Endothelial cell of umbilical vein (primary cell): ENCODE data around the gene COL1A2.

Experiments used
- EZH2 ChIP-seq: IDR thresholded peaks from 2 replicates; pipeline ENCODE4 v1.6.1; 2012; ENCODE audit warnings: borderline replicate concordance, low read depth, mild to moderate bottlenecking, moderate library complexity, low read length, inconsistent platforms; ENCODE audit not compliant: severe bottlenecking
- FOS ChIP-seq: IDR thresholded peaks from 2 replicates; pipeline ENCODE4 v1.6.1; 2011; ENCODE audit warnings: mild to moderate bottlenecking, low read length, moderate library complexity, borderline replicate concordance; ENCODE audit not compliant: insufficient read depth
- JUN ChIP-seq: IDR thresholded peaks from 2 replicates; pipeline ENCODE4 v1.6.1; 2011; ENCODE audit warnings: borderline replicate concordance, low read depth; ENCODE audit not compliant: insufficient read length, insufficient read depth
- MAX ChIP-seq: IDR thresholded peaks from 2 replicates; pipeline ENCODE4 v1.6.1; 2011; ENCODE audit not compliant: insufficient read depth, insufficient read length
- MYC ChIP-seq: IDR thresholded peaks from one replicate; pipeline ENCODE4 v1.6.1; 2011; ENCODE audit warnings: mild to moderate bottlenecking, low read depth, low read length
- POLR2A ChIP-seq: IDR thresholded peaks from 2 replicates; pipeline ENCODE4 v1.6.1; 2012; ENCODE audit warnings: low read depth, mild to moderate bottlenecking, control low read depth, low read length
- POLR2AphosphoS5 ChIP-seq: IDR thresholded peaks from 2 replicates; pipeline ENCODE4 v1.6.1; 2012; ENCODE audit warnings: low read depth, mild to moderate bottlenecking, control low read depth, low read length, moderate library complexity; ENCODE audit not compliant: insufficient read depth
- TF ChIP-seq, protein P1 (sequence below), 2 donors: IDR thresholded peaks; 1 replicate in 1 of 2; 2 replicates in 1 of 2; pipeline ENCODE4 v1.5.1; 2011; ENCODE audit warnings: low read length in 2 of 2, mild to moderate bottlenecking in 2 of 2, moderate library complexity in 2 of 2, control low read depth in 1 of 2, inconsistent platforms in 1 of 2, low read depth in 1 of 2; ENCODE audit not compliant: insufficient read depth in 1 of 2; ENCODE audit errors: extremely low read depth in 1 of 2

DNA sequence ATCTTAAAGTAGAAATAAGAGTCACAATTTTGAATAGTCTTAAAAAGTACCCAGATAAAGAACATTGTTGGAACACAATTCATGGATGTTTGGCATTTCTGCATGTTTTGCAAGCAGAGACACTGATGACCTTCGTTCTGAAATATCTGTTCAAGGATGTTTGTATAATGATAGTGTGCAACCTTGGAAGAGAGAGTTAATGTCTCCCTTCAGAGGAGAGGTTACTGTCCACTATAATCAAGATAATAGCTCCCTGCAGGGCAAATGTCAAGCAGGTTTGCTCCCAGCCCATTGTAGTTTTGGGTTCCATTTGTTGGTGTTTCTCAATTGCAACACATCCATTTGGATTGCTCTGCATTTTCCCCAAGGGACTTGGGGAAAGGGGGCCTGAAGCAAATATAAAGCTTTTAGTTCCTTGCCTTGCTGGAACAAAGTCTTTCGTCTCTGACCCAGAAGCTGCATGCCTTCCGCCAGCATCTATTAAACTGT lies 45.2 kb downstream of the COL1A2 start:
- TF ChIP-seq, protein P1, sequence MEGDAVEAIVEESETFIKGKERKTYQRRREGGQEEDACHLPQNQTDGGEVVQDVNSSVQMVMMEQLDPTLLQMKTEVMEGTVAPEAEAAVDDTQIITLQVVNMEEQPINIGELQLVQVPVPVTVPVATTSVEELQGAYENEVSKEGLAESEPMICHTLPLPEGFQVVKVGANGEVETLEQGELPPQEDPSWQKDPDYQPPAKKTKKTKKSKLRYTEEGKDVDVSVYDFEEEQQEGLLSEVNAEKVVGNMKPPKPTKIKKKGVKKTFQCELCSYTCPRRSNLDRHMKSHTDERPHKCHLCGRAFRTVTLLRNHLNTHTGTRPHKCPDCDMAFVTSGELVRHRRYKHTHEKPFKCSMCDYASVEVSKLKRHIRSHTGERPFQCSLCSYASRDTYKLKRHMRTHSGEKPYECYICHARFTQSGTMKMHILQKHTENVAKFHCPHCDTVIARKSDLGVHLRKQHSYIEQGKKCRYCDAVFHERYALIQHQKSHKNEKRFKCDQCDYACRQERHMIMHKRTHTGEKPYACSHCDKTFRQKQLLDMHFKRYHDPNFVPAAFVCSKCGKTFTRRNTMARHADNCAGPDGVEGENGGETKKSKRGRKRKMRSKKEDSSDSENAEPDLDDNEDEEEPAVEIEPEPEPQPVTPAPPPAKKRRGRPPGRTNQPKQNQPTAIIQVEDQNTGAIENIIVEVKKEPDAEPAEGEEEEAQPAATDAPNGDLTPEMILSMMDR (IDR thresholded peaks at IDR 0.05; ENCODE audit: extremely low read depth in 1 of 2, insufficient read depth in 1 of 2, low read depth in 1 of 2, low read length in 2 of 2), result no peak
- TF ChIP-seq FOS, result no peak
- no peak for TF ChIP-seq POLR2AphosphoS5
- TF ChIP-seq JUN, result no peak
- TF ChIP-seq EZH2, result no peak
- TF ChIP-seq POLR2A, result no peak
- TF ChIP-seq MYC, result no peak
- TF ChIP-seq MAX, result no peak
